ENCODE results near the gene LIN7C.

GRCh38 chr11:27487706-27488105 lies 18.9 kb downstream of the LIN7C start:
- TF ChIP-seq ZNF232 (CRISPR knock-in tag; IDR thresholded peaks at IDR 0.05) (no peak), CREM (IDR thresholded peaks at IDR 0.05; ENCODE audit: low read depth) (no peak), STAG1 (CRISPR knock-in tag; IDR thresholded peaks at IDR 0.05; ENCODE audit: borderline replicate concordance) (no peak), FOXA1 (IDR thresholded peaks at IDR 0.05; ENCODE audit: borderline replicate concordance) (no peak), TEAD2 (tag; IDR thresholded peaks at IDR 0.05) (no peak), POLR2AphosphoS5 (IDR thresholded peaks at IDR 0.05; ENCODE audit: control insufficient read depth, insufficient read depth, low read depth, low read length) (no peak), BRF2 (IDR thresholded peaks at IDR 0.05; ENCODE audit: borderline replicate concordance, insufficient read depth, insufficient read length) (no peak)
- TF ChIP-seq, protein P1, sequence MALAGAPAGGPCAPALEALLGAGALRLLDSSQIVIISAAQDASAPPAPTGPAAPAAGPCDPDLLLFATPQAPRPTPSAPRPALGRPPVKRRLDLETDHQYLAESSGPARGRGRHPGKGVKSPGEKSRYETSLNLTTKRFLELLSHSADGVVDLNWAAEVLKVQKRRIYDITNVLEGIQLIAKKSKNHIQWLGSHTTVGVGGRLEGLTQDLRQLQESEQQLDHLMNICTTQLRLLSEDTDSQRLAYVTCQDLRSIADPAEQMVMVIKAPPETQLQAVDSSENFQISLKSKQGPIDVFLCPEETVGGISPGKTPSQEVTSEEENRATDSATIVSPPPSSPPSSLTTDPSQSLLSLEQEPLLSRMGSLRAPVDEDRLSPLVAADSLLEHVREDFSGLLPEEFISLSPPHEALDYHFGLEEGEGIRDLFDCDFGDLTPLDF (CRISPR knock-in tag; IDR thresholded peaks at IDR 0.05): no peak
